Skin of body (tissue), 2 donors: ENCODE results near the gene DYNLL1. TPM values are rescaled to one million over a fixed set of nuclear protein-coding genes. Genes with fewer than 3 reads are reported as not detected.
"Not testable (repeated sequence)": the region's sequence is repeated elsewhere in the genome, so short reads cannot be mapped to it uniquely, and the experiment has no call there.

ENCODE experiments used
- DNase-seq: peaks from one replicate; lab custom pipeline; 2025; lab: John Stamatoyannopoulos, UW
- total RNA-seq: library from RNA; depleted of rRNA; stranded (reverse); fragments of >200 nt; gene quantifications from one replicate; pipeline ENCODE4 v1.2.3, GENCODE V29; 2014

DYNLL1 gene
- total RNA-seq, 1 donor from 2014 or later: 226 TPM

DNA sequence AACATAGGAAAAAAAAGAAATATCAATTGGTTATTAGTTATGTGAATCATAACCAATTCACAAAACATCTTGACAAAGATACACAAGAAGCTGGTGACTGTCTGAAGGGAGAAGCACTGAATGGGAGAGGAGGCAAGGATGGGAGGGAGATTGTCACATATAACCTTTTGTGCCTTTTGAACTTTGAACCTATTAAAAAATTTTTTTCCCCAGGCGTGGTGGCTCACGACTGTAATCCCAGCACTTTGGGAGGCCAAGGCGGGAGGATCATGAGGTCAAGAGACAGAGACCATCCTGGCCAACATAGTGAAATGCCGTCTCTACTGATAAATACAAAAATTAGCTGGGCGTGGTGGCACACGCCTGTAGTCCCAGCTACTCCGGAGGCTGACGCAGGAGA is 12.6 kb downstream of the DYNLL1 start:
- DNase-seq: no peak

DNA sequence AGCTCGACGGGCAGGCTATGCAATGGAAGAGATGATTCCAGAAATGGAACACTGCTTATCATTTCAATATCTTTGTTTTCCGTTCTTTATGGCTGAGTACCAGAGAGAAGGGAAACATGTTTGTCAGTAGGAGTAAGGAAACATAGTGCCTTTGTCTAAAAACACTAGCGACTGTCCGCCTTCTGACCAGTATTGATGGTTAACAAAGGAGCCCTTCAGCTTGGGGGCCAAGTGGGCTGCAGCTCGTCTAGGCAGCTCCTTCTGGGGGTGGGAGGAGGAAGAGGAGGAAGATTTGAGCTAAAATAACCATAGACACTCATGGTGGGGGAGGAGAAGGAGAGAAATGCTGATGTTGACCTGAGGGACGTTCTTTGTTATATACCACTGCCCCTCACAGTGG is 18.1 kb downstream of the DYNLL1 start:
- DNase-seq: no peak

DNA sequence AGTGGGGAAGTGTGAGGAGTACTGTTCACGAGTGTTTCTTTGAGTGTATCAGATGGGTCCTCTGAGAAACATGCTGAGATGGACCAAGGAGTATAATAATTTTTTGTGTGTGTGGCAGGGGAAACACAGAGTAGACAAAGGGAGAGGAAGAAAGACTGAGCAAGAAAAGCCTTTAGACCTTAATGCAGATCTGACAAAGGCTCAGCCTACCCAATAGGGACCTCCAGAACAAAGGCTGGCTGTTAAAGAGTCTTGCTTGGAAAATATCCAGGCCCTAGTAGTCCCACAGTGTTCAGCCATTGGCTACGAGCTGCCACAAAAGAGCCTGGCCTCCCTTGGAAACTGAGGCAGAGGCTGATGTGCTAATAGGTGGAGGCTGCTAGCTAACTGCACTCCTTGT is 19.6 kb downstream of the DYNLL1 start:
- no peak for DNase-seq

DNA sequence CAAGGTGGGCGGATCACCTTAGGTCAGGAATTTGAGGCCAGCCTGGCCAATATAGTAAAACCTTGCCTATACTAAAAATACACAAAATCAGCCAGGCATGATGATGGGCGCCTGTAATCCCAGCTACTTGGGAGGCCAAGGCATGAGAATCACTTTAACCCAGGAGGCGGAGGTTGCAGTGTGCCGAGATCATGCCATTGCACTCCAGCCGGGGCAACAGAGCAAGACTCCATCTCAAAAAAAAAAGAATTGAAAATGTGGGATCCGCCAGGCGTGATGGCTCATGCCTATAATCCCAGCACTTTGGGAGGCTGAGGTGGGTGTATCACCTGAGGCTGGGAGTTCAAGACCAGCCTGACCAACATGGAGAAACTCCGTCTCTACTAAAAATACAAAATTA is 23.4 kb downstream of the DYNLL1 start:
- DNase-seq: not testable (repeated sequence)

DNA sequence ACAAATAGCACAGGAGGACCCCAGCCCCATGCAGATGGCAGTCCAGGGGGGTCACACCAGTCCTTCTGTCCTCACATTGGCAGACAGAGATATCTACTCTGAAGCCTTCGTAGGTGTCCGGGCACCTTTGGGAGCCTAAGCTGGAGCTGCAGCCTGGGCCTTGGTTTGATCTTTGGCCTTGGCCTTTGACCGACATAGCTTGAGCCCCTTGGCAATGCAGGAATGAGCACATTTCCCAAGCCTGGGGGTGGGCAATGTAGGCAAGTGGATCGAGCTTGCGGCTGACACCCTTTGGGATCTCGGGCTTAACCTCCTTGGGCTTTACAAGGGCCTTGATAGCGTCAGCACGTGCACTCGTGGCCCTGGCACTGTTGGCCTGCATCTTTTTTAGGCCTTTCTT is 26.7 kb downstream of the DYNLL1 start:
- DNase-seq: no peak

DNA sequence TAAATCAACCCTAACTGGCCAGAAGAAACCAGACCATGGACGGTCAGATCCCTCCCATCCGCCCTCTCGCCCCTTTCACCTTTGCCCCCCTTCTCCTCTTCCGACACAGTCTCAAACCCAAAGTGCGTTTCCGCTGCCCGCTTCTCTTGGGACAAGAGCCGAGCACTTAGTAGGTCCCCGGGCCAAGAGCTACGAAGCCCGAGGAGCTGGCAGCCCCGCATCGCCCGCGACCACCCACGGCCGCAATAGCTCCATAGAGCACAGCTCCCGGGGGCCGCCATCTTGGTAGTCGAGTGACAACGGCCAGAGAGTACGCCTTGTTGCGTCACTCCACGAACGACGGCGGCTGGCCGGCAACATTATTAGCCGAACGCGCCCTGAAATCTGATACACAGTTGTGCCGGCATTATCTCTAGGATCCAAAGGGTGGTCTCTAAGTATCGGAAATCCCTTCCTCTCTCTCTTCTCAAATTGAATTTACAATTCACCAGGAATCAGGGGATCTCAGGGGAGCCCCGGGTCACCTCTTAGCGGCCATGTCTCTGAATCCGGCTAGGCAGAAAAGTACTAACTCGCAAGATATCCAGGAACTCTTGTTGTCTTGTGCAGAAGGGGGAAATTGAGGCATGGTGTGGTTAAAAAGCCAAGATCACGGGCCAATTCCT is 33.1 kb downstream of the DYNLL1 start, which contains the start of gene COQ5:
COQ5 (minus strand) TSS at position 298 of the 665 bp plus-strand sequence; CDS start at position 281, 17 bp downstream.
- DNase-seq: peak; percentile 90

DNA sequence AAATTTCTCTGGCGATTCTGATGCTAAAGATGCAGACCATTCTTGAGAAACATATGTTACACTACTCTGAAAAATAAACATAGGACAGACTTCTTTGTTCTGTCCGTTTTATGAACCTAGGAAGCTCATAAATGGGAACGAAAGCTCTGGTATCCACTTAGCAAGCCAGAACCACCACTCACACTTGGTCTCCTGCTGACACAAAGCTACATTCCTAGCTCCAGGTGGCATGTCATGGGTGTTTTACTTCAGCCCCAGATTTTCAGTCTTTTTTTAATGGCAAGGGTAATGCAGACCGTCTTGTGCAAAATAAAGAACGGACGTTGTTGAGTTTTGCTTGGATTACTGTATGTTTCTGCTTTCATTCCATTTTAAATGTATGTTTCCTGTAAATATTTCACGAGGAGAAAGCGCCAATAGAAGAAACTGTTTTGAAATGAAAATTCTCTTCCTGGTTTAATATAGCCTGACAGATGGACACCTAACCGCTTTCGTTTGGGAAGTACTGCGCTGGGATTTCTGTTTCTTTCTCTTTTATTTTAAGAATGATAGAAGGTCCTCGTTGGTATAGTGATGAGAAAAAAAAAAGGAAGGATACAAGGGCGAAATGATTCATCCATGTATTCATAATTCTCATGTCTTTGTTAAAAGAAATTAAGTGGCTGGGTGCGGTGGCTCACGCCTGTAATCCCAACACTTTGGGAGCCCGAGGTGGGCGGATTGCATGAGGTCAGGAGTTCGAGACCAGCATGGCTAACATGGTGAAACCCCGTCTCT is 33.9 kb downstream of the DYNLL1 start:
- peak; percentile 60 for DNase-seq

DNA sequence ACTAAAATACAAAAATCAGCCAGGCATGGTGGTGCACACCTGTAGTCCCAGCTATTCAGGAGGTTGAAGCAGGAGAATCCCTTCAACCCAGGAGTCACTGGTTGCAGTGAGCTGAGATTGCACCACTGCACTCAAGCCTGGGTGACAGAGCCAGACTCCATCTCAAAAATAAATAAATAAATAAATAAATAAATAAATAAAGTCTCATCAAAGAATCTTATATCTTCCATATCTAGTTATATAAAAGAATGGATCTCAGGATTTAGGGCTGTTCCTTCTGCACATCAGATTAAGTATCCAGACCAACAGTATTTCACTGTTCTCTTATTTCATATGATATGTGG is 34.5 kb downstream of the DYNLL1 start:
- not testable (repeated sequence) for DNase-seq

DNA sequence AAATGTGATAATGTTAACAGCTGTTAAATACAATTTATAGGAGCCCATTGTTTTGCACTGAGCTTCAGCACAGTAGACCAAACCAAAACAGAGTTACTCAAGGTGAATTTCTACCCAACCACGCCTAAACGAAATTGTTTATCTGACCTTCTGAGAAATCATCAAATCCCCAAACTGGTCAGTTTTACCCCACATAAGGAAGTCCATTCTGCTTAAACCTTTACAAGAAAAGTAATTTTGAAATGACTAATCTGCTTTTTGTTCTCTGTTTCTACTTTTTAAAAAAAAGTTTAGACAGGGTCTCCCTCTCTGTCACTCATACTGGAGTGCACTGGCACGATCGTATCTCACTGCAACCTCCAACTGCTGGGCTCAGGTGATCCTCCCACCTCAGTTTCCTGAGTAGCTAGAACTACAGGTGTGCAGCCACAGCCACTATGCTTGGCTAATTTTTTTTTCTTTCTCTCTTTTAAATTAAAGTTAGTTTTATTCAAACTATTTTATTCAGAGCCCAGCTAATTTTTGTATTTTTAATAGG is 36.9 kb downstream of the DYNLL1 start:
- no peak for DNase-seq

DNA sequence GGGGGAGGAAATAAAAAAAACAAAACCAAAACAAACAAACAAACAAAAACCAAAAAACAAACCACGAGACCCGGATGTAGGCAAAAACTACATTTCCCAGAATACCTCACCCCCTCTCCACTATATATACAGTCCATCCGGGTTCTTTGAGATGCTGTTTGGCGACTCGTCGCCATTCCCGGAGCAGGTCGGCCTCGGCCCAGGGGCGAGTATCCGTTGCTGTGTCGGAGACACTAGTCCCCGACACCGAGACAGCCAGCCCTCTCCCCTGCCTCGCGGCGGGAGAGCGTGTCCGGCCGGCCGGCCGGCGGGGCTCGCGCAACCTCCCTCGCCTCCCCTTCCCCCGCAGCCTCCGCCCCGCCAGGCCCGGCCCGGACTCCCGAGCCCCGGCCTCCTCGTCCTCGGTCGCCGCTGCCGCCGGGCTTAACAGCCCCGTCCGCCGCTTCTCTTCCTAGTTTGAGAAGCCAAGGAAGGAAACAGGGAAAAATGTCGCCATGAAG is 38.3 kb downstream of the DYNLL1 start, which contains the start of gene RNF10:
RNF10 (plus strand) TSS at position 154 of the 500 bp plus-strand sequence. CDS start 456 bp downstream, outside the sequence.
- DNase-seq: peak; percentile 95

DNA sequence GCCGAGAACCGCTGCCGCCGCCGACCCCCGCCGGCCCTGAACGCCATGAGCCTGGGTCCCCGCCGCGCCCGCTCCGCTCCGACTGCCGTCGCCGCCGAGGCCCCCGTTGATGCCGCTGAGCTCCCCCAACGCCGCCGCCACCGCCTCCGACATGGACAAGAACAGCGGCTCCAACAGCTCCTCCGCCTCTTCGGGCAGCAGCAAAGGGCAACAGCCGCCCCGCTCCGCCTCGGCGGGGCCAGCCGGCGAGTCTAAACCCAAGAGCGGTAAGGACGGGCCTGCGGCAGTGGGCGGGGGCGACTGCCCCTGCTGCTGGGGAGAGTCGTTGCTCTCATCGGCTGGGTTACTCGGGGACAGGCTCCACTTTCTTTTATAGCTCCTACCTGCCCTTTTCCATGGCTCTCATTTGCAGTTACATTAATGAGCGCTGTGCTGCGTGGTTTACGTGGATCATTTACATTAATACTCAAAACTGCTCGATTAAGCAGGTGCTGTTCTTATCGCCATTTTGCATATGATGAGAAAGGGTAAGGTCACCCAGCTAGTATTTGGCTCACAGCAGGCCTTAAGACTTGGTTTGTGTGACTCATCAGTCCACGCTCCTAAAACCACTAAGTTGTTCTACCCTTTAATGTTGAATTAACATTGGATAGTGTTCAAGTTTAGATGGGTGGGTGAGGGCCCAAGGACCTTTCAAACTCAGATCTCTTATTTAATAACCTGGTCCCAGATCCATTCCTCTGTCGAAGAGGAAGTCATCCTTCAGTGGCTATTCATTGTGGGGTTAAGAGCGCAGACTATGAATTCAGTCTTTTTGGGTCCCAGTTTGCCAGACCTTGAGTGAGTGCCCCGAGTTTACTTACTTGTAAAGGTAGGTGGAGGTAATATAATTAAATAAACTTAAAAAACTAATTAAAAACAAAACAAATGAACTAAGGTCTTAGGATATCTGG is 39.1 kb downstream of the DYNLL1 start:
- DNase-seq: peak; percentile 17

DNA sequence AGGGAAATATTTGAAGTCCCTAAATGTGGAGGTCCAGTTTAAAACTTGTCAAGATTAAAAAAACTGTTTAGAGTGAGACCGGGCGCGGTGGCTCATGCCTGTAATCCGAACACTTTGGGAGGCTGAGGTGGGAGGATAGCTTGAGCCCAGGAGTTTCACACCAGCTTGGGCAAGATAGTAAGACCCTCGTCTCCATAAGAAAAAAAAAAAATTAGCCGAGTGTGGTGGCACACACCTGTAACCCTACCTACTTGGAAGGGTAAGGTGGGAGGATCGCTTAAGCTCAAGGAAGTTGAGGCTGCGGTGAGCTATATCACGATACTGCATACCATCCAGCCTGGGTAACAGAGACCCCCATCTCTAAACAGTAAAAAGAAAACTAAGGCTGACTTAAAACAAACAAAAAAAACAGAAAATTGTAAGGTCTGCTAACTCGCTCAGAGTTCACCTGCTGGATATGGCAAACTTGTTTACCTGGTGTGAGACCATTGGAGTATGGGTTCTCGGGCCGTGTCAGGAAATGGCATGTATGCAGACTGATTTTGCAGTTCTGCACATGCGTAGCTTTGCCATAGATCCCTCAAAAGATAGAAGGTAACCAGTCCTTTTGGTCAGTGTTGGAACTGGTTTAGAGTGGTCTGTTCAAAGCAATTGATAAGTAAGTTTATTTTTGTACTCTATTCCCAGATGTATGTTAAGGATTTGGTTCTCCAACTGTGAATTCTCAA is 40.3 kb downstream of the DYNLL1 start:
- no peak for DNase-seq

DNA sequence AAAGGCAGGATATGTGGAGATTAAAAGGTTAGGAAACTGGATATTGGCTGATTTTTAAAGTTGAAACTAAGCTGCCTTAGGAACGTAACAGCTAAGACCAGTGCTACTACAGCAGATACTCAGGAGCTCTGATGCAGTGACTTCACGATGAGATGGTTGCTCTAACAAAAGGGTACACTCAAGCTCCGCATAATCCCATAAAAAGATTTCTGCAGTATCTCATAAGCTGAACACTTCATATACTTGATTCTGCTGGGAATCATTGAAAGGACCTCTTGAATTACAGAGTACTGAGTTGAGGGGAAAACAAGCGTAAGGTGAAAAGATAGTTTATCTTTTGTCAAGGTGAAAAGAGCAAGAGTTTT is 41.9 kb downstream of the DYNLL1 start:
- DNase-seq: no peak

DNA sequence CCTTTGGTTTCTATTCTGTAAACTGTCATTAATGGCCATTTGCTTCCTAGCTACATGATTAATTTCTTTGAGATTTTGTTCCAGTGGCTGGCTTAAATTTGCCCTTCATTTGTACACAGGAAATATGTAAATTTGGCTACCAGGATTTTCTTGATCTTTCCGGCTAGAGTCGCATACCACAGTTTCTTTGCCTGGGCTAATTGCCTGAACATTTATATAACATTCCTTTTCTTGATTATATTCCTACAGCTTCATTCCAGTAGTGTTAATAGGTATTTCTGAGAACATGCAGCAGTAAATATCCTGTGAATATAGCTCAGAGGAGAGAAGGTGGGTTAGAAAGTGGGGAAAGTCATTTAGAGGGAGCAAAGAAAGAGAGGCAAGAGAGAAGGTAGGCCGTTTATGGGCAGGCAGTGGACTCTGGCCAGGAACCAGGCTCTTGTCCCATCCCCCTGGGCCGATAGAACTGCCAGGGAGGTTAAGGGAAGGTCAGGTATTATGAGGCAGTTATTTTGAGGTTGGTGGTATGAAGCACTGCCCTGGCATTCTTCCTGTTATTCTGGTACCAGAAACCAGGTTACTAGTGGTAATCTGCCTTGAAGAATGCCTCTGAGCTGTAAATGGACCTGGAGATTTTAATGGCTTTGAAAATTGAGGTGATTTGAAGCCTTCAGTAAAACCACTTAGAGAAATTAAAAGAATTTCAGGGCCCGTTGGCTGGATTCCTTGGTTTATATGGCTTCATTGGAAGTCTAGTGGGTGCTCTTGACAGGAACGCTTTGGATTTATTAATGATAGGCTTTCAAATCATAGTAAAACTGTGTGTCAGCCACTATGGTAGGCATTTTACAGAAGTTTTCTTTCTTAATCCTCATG is 42.6 kb downstream of the DYNLL1 start:
- DNase-seq: no peak

DNA sequence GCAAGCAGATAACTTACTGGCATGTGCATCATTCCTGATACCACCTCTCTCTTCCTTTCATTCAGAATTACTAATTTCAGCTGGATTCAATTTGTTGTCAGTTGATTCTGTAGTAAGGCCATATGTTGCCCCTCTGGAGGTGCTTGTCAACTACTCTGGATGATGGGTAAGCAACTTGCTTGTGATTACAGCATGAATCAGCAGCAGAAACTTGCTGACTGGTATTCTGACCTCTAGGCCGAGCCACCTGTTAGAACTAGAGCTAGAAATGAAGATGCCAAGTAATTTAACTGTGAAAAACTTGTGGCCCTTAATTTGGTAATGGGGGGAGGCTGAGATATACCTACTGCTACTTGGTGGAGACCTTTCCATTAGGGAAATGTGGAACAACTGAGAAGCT is 43.4 kb downstream of the DYNLL1 start:
- no peak for DNase-seq

DNA sequence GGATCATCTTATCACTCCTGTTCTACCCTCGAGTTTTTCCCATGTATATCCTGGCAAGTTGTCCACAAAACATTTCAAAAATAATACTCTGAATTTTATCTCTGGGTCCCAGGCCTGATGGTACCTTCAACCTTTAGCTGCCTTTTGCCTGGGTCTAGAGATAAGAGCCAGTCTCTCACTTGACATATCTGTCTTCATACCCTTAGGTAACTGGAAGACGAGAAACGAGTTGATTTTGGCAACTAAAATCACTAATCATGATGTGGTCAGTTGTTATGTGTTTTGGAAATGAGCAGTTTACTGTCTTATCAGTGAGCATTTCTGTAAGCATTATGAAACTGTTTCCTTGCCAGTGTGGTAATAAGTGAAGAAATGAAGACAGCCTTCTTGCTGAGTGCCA is 44.5 kb downstream of the DYNLL1 start:
- no peak for DNase-seq

DNA sequence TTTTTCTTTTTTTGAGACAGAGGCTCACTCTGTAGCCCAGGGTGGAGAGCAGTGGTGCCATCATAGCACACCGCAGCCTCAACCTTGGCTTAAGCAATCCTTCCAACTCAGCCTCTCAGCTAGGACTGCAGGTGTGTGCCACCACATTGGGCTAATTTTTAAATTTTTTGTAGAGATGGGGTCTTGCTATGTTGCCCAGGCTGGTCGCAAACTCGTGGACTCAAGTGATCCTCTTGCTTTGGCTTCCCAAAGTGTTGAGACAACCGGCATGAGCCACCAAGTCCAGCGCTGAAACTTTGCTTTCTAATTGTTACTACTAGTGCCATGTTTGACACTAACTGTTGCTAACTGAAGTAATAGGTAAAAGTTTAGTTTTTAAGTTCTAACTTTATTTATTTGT is 46.3 kb downstream of the DYNLL1 start:
- no peak for DNase-seq

DNA sequence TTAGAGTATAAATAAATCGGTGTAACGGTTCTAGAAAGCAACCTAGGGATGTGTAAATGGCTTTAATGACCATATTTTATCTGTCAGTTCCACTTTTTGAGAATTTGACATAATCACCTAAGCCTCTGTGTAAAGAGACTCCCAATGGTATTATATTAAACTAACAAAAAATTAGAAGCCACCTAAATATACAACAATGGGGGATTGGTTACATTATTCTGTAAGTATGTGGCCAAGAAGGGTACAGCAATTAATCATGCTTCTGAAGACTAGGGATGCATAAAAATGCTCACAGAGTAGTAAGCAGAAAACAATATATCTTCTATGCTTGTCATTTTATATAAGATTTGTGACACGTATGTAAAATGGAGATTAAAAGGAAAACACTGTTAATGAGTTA is 48.8 kb downstream of the DYNLL1 start:
- DNase-seq: no peak

DNA sequence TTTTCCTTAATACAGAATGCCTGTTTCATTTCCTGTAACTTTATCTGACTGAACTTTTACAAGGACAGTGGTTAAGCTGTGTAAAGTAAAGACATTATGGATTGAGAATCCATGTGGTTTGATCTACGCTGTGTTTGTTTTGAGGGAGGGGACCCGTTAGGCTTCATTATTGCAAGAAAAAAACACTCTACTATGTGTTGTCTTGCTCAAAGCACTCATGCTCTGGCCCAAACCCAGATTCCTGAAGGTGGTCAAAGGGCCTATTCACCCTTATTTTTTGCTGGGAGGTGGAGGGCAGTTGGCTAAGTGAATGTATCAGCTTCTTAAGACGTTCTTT is 50.1 kb downstream of the DYNLL1 start:
- DNase-seq: no peak
